Eye (tissue), 1 donor: Measurements from ENCODE around the gene CRLF1.
A peak's percentile ranks its signal among the peaks of the same experiment; 100 is the strongest.

ENCODE experiments used
- DNase-seq: peaks from one replicate; pipeline ENCODE4 v3.0.0-alpha.2; 2015

The CRLF1 gene

GRCh38 chr19:18636183-18636968 lies 29.8 kb upstream of the CRLF1 start:
- peak; percentile 98 for DNase-seq

DNA sequence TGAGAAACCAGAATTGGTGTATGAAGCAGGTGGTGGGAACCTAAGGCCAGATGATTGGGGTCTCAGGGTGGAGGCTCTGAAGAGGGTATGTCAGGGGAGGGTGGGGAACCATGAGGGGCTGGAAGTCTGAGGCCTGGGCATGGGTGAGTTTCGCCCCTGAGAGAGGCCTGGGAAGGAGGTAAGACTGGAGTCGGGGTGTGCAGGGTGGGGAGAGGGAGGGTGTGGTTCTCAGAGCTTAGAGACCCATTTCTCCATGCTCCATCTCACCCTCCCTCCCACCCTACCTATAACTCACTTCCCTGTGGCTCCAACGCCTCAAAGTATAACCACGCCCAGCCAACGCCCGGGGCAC lies 29.2 kb upstream of the CRLF1 start:
- DNase-seq: no peak

- peak; percentile 72 for DNase-seq
Measured at GRCh38 chr19:18634612-18635297, 28.2 kb upstream of the CRLF1 start.

GRCh38 chr19:18633321-18633720 lies 26.7 kb upstream of the CRLF1 start:
- peak; percentile 58 for DNase-seq

- DNase-seq: peak; percentile 52
Measured at GRCh38 chr19:18629166-18630088, 22.8 kb upstream of the CRLF1 start.

DNA sequence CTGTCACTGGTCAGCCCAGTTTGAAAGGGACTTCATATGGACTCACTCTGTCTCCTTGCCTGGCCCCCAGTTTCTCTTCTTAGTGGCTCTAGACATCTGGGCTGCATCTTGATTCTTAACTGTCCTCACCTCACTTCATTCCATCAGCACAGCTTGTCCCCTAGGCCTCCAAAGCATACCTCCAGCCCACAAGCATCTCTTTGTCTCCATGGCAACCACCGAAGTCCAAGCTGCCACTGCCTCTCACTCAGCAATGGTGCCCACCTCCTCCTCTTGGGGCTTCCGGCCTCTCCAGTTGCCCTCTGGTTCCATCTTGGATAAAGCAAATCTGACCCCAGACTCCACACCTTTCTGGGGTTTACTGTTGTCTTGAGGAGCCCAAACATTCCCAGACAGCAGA lies 20.3 kb upstream of the CRLF1 start:
- no peak for DNase-seq

- DNase-seq: no peak
Measured at GRCh38 chr19:18620902-18621301, 14.3 kb upstream of the CRLF1 start.

DNA sequence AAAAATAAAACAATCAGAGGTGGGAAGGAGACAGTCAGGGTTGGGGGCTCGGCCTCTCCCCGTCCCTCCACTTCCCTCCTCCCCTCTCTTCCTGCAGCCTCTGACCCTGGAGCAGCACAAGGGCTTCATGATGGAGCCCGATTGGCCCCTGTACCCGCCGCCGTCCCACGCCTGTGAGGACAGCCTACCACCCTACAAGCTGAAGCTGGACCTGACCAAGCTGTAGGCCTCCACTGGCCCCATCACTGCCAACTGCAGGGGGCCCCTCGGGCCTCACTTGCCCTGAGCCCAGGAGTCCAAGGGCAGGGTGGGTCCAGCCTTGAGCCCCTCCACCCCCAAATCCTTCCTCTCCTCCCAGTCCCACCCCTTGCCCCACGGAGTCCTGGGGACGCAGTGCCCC lies 13.7 kb upstream of the CRLF1 start:
- no peak for DNase-seq

DNA sequence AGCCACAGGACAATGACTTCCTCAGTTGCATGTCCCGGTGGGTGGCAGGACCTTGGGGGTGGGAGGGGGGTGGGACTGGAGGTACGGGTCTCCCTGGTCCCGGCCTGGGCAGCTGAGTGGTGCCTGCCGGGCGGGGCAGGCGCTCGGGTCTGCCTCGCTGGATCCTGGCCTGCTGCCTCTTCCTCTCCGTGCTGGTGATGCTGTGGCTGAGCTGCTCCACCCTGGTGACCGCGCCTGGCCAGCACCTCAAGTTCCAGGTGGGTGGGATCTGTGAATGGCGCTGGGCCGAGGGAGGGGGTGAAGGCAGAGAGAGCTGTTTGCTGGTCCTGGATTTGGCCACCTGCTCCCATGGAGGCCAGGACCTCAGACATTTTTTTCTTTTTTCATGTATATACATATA lies 11.6 kb upstream of the CRLF1 start:
- DNase-seq: no peak

DNA sequence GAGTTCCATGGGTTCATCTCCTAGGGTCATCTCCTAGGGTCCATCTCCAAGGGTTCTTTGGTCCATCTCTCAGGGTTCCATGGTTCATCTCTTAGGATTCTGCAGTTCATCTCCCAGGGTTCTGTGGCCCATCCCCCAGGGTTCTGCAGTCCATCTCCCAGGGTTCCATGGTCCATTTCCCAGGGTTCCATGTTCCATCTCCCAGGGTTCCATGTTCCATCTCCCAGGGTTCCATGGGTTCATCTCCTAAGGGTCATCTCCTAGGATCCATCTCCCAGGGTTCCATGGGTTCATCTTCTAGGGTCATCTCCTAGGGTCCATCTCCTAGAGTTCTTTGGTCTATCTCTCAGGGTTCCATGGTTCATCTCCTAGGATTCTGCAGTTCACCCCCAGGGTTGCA lies 11.0 kb upstream of the CRLF1 start:
- no peak for DNase-seq

- no peak for DNase-seq
Measured at GRCh38 chr19:18616023-18616422, 9.4 kb upstream of the CRLF1 start.

- DNase-seq: peak; percentile 48
Measured at GRCh38 chr19:18613589-18614234, 7.1 kb upstream of the CRLF1 start.

DNA sequence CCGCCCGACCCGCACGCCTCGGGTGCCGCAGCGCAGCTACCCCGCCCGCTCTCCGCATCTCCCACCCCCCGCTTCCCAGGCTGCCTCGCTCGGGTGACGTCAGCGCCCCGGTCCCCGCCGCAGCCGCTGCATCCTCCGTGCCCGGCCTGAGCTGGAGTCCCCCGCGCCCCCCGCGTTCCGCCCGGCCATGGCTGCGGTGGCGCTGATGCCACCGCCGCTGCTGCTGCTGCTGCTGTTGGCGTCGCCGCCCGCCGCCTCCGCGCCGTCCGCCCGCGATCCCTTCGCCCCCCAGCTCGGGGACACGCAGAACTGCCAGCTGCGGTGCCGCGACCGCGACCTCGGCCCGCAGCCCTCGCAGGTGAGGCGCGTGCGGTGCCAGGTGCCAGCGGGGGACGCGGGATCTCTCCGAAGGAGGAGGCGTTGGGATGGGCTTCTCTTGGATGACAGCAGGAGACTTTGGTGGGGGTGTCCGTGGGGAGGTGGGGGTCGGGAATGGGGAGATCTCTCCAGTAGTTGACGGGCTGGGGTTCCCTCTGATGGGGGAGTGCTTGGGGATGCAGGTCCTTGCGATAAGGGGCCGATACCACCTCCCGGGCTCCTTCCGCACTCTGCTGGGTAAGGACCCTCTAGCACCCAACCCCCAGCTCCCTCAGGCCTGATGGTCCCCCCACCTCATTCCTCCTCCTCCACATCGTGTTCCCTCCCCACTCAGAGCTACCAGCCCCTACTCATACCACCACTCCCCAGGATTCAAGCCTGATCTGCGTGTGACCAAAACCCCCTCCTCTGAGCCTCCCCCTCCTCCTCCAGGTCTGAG lies 6.4 kb upstream of the CRLF1 start, which contains the start of gene TMEM59L:
Gene TMEM59L (plus strand): TSS at position 99 of the 817 bp plus-strand sequence. CDS start 89 bp downstream, at position 188.
- peak; percentile 79 for DNase-seq

GRCh38 chr19:18612051-18612771 lies 5.6 kb upstream of the CRLF1 start:
- DNase-seq: peak; percentile 70

- DNase-seq: peak; percentile 47
Measured at GRCh38 chr19:18611327-18612050, 4.9 kb upstream of the CRLF1 start.

DNA sequence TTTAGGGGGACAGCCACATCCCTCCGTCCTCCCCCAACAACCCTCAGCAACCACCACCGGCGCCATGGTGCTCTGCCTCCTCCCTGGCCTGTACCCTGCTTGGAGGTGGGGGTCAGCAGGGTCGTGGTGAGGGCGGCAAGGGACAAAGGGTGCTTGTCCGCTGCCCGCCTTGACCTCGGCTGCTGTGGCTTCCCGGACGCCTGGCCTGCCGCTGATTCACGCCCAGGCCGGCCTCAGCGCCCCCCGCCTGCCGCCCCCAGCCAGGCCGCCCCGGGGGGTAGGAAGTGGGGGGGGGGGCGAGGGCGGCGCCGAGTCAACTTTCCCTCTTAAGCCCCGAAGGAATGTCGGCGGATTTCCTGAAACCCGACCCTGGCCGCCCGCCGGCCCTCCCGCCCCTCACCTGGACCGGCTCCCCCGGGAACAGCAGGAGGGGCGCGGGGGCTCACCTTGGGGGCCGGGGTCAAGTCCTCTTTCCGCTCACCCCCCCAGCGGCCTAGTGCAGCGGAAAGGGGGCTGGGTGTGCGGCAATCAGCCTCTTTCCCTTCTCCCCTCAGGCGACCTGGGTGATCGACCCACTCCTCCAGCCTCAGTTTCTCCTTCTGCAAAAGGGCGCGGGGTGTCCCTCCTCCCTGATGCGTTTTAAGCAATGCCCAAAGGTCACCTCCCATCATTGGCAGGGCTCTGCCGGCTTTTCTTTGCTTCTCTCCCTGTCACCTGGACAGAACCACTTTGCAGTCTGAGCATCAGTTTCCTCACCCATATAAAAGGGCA lies 4.1 kb upstream of the CRLF1 start:
- peak; percentile 18 for DNase-seq

GRCh38 chr19:18610245-18610555 lies 3.6 kb upstream of the CRLF1 start:
- no peak for DNase-seq

DNA sequence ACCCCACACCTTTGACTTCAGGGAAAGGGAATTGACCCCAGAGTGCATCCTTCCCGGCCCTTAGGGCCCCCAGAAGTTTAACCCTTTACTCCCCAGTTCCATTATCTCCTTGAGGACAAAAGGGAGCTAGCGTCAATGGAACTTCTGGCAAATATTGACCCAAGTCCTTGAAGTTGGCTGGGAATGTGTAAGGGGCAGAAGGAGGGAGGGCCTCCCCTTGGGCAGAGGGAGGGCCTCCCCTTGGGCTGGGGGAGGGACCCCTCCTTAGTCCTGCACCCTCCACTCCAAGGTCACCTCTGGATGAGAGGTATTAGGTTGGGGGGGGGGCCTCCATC lies 3.1 kb upstream of the CRLF1 start:
- DNase-seq: no peak

GRCh38 chr19:18608805-18609716 lies 2.5 kb upstream of the CRLF1 start:
- no peak for DNase-seq
